ENCODE data around the gene PTPRG. TPM values are rescaled to one million over a fixed set of nuclear protein-coding genes. Genes with fewer than 3 reads are reported as not detected.

PTPRG gene
- total RNA-seq, 4 donors from 2014 or later = 11.0 to 18.5 (median 14.9) TPM

DNA sequence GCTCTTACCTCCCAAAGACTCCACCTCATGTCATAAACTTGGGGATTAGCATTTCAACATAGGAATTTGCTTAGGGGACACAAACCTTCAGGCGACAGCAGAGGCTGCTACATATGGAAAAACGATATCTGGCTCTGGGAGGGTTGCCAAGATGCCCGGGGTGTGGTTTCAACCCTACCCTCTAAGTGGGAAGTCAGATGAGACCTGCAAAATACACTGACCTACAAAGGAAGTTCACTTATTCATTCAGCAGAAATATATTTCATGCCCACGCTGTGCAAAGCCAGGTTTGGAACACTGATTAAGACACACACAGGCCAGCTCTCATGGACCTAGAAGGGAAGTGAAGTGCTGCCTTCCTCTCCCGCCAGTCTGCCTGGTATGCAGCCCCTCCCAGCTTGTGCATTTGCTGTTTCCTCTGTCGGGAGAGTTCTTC is 572.7 kb downstream of the PTPRG start:
- TF ChIP-seq POLR2A (IDR thresholded peaks at IDR 0.05) (no peak), EP300 (IDR thresholded peaks at IDR 0.05) (no peak), POLR2AphosphoS5 (IDR thresholded peaks at IDR 0.05) (no peak), CTCF (IDR thresholded peaks at IDR 0.05) (no peak)
- Histone ChIP-seq H3K9me3 (no peaks in the 10 kb centered on the region), H3K27me3 (no peaks in the 10 kb centered on the region), H3K27ac (no peak overlapping the region), H3K4me3 (no peak overlapping the region), H3K36me3 (no peaks in the 10 kb centered on the region), H3K4me1 (peaks cover 5% of the 10 kb centered on the region)
- 12% methylated on average over 6 of the region's 6 CpGs for WGBS
- no peak for DNase-seq (ENCODE audit: low spot score in 2 of 2)

GRCh38 chr3:62135741-62136140 is 574.4 kb downstream of the PTPRG start:
- Histone ChIP-seq H3K4me3 (no peak overlapping the region), H3K27ac (no peak overlapping the region), H3K9me3 (no peaks in the 10 kb centered on the region), H3K4me1 (peaks cover 5% of the 10 kb centered on the region), H3K27me3 (no peaks in the 10 kb centered on the region), H3K36me3 (no peaks in the 10 kb centered on the region)
- TF ChIP-seq EP300 (IDR thresholded peaks at IDR 0.05) = no peak
- TF ChIP-seq POLR2A (IDR thresholded peaks at IDR 0.05) = no peak
- TF ChIP-seq CTCF (IDR thresholded peaks at IDR 0.05) = no peak
- no peak for TF ChIP-seq POLR2AphosphoS5 (IDR thresholded peaks at IDR 0.05)
- WGBS = 94% methylated on average over 7 of the region's 7 CpGs
- no peak for DNase-seq (ENCODE audit: low spot score in 2 of 2)

DNA sequence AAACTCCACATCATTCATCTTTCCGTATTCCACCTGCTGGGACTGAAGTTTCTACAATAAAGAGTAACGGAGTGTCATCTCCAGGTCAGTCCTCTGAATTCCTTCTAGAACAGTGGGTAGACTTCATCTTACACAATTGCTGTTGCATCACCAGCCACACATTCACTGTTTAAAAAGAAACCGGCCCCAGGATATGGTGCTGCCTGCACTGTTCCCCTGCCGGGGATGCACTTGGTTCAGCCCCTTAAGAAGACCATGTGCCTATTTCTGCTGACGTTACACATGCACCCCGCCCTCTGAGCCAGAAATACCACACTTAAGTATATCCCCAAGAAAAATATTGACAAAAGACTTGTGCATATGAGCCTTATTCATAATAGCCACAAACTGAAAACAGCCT is 578.6 kb downstream of the PTPRG start:
- WGBS = 84% methylated on average over 6 of the region's 6 CpGs
- H3K36me3 ChIP-seq = no peaks in the 10 kb centered on the region
- no peak for TF ChIP-seq POLR2AphosphoS5 (IDR thresholded peaks at IDR 0.05)
- TF ChIP-seq EP300 (IDR thresholded peaks at IDR 0.05) = no peak
- no peak for TF ChIP-seq CTCF (IDR thresholded peaks at IDR 0.05)
- TF ChIP-seq POLR2A (IDR thresholded peaks at IDR 0.05) = no peak
- H3K27ac ChIP-seq = no peak overlapping the region
- no peaks in the 10 kb centered on the region for H3K27me3 ChIP-seq
- H3K4me3 ChIP-seq = no peak overlapping the region
- H3K9me3 ChIP-seq = no peaks in the 10 kb centered on the region
- no peaks in the 10 kb centered on the region for H3K4me1 ChIP-seq
- no peak for DNase-seq (ENCODE audit: low spot score in 2 of 2)

- DNase-seq (ENCODE audit: low spot score in 2 of 2) = no peak
- 75% methylated on average over 9 of the region's 9 CpGs for WGBS
- Histone ChIP-seq H3K4me3 (no peak overlapping the region), H3K27me3 (no peaks in the 10 kb centered on the region), H3K4me1 (no peaks in the 10 kb centered on the region), H3K36me3 (no peaks in the 10 kb centered on the region), H3K27ac (no peak overlapping the region), H3K9me3 (no peaks in the 10 kb centered on the region)
- no peak for TF ChIP-seq POLR2AphosphoS5 (IDR thresholded peaks at IDR 0.05)
- no peak for TF ChIP-seq POLR2A (IDR thresholded peaks at IDR 0.05)
- no peak for TF ChIP-seq CTCF (IDR thresholded peaks at IDR 0.05)
- no peak for TF ChIP-seq EP300 (IDR thresholded peaks at IDR 0.05)
These were observed 581.1 kb downstream of the PTPRG start for GRCh38 chr3:62142331-62143085.

GRCh38 chr3:62143843-62144450 is 582.6 kb downstream of the PTPRG start:
- DNase-seq (ENCODE audit: low spot score in 2 of 2) = no peak
- TF ChIP-seq CTCF (IDR thresholded peaks at IDR 0.05) = no peak
- Histone ChIP-seq H3K4me3 (no peak overlapping the region), H3K36me3 (no peaks in the 10 kb centered on the region), H3K27me3 (no peaks in the 10 kb centered on the region), H3K4me1 (no peaks in the 10 kb centered on the region), H3K9me3 (no peaks in the 10 kb centered on the region), H3K27ac (no peak overlapping the region)
- WGBS = 81% methylated on average over 6 of the region's 6 CpGs

Data from suprapubic skin (tissue), 4 donors.